Lower lobe of right lung (tissue), 2 donors: ENCODE results near the gene PARP15. TPM values are rescaled to one million over a fixed set of nuclear protein-coding genes. Genes with fewer than 3 reads are reported as not detected.

Source experiments
- ATAC-seq, 2 donors: fragments of 200-7000 bp; cut with Tn5 transposase; one replicate each; pipeline ENCODE4 v1.9.1; 2020 to 2022; ENCODE audit warnings: mild to moderate bottlenecking in 2 of 2, moderate library complexity in 2 of 2
- DNase-seq: peaks from one replicate; pipeline ENCODE4 v3.0.0-alpha.2; 2020
- H3K27ac ChIP-seq: fragments of 200-600 bp; one replicate; pipeline ENCODE4 v1.8.0; 2022
- H3K27me3 ChIP-seq: fragments of 200-600 bp; one replicate; pipeline ENCODE4 v1.8.0; 2022; ENCODE audit warnings: low read depth
- H3K36me3 ChIP-seq: fragments of 200-600 bp; one replicate; pipeline ENCODE4 v1.8.0; 2022; ENCODE audit warnings: mild to moderate bottlenecking
- H3K4me1 ChIP-seq: fragments of 200-600 bp; one replicate; pipeline ENCODE4 v1.8.0; 2022
- H3K4me3 ChIP-seq: fragments of 200-600 bp; one replicate; pipeline ENCODE4 v1.8.0; 2022; ENCODE audit warnings: mild to moderate bottlenecking
- H3K9me3 ChIP-seq: fragments of 200-600 bp; one replicate; pipeline ENCODE4 v1.8.0; 2022
- intact Hi-C: fragments of 100-400 bp; cut with DNase I; formaldehyde crosslinking; loops from one replicate; pipeline ENCODE4 v1.11.0; 2022
- long read RNA-seq: library from polyadenylated mRNA; unstranded; transcript quantifications from one replicate; pipeline ENCODE4 v2.0.0, GENCODE V29; 2021
- total RNA-seq: library from RNA; stranded (reverse); fragmentation: NEBNext Ultra II Directional; extraction: Animal tissue kit (Norgen Biotek cat#: 25700); gene quantifications from one replicate; pipeline ENCODE4 v1.2.1, GENCODE V29; 2021
- TF ChIP-seq, protein P1 (sequence below): fragments of 200-600 bp; IDR thresholded peaks from one replicate; pipeline ENCODE4 v1.8.0; 2022; ENCODE audit warnings: antibody characterized with exemption, mild to moderate bottlenecking
- donor health status: DM: no; HTN: yes; CAD: no; lungs with severe emphysema.

The PARP15 gene
- 11.4 TPM for total RNA-seq
- long read RNA-seq, partial matches to known transcripts = 3 of 11 reads
- long read RNA-seq, other reads (novel, unspliced or antisense) = 7 of 11 reads

DNA sequence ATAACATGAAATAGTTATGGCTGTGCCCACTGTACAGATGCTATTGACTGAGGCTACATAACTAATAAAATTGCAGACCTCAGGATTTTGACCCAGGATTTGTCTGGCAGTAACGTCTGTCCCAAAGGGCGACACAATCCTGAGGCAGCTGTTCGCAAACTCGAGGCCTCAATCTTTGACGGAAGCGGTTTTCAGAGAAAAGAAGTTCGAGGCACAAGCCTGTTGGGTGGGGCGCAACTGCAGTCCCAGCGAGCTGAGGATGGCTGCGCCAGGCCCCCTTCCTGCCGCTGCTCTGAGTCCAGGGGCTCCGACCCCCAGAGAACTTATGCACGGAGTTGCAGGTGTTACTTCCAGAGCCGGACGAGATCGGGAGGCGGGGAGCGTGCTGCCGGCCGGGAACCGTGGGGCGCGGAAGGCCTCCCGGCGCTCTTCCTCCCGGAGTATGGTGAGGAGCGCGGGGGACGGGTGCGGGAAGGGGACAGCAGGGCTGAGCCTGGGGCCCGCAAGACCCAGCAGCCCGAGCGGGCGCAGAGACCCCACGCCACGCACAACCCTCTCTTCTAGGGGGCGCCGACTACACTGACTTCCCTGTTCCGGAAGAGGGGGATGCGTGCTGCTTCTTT, at the start of gene PARP15:
Gene PARP15, plus strand, starts transcription at position 242 of the 623 bp plus-strand sequence. Its CDS starts 18 bp downstream, at position 260.
- intact Hi-C loops = no loop called here
- H3K4me3 ChIP-seq = peak within 1 kb of the TSS; percentile 70
- H3K27me3 ChIP-seq = no peaks in the 10 kb centered on the region
- H3K27ac ChIP-seq = peak within 1 kb of the TSS; percentile 79
- peaks cover 30% of the 10 kb centered on the region for H3K4me1 ChIP-seq
- ATAC-seq (peak; percentile 52 to 73), DNase-seq (peak; percentile 51)
- peaks cover 11% of the 10 kb centered on the region for H3K9me3 ChIP-seq
- TF ChIP-seq, protein P1, sequence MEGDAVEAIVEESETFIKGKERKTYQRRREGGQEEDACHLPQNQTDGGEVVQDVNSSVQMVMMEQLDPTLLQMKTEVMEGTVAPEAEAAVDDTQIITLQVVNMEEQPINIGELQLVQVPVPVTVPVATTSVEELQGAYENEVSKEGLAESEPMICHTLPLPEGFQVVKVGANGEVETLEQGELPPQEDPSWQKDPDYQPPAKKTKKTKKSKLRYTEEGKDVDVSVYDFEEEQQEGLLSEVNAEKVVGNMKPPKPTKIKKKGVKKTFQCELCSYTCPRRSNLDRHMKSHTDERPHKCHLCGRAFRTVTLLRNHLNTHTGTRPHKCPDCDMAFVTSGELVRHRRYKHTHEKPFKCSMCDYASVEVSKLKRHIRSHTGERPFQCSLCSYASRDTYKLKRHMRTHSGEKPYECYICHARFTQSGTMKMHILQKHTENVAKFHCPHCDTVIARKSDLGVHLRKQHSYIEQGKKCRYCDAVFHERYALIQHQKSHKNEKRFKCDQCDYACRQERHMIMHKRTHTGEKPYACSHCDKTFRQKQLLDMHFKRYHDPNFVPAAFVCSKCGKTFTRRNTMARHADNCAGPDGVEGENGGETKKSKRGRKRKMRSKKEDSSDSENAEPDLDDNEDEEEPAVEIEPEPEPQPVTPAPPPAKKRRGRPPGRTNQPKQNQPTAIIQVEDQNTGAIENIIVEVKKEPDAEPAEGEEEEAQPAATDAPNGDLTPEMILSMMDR = no peak
- peaks cover 23% of the 10 kb centered on the region for H3K36me3 ChIP-seq

DNA sequence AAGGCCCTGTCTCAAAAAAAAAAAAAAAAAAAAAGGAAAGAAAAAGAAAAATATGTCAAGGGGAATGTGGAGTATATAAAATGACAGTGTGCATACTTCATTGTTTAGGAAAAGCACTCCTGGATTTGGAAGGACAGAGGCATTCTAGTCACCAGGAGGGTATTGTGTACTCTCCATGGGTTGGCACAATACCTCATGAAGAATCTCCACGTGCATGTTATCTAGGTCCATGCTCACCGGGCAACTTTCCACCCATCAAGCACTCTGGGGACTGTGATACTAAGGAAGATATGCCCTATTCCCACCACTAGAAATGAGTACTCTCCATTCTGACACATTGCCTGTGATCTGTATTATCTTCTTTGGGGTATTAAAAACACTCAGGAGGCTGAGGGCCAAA, 47.3 kb upstream of the PARP15 start:
- Histone ChIP-seq H3K4me1 (no peaks in the 10 kb centered on the region), H3K27ac (no peak overlapping the region), H3K9me3 (no peaks in the 10 kb centered on the region), H3K36me3 (peaks cover 82% of the 10 kb centered on the region), H3K4me3 (no peak overlapping the region), H3K27me3 (no peaks in the 10 kb centered on the region)
- no peak for DNase-seq
- intact Hi-C loops = no loop called here
- ATAC-seq = no peak
- TF ChIP-seq, protein P1 = no peak

DNA sequence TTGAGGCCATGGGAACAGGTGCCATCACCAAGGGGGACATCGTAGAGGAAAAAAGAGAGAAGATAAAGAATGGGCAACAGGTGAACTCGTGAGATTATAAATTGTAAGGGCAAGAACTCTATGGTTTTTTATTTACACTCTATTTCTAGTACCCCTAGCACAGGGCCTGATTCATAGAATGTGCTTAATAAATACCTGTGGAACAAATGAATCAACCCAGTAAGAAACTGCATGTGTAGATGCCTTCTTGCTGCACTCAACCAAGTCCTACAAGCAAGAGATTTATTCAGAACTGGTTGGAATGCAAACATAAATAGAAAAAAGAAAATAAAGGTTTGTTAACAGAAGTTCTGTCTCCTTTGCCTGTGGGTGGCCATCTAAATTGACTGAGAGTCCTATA, 44.0 kb upstream of the PARP15 start:
- no peak overlapping the region for H3K27ac ChIP-seq
- no peaks in the 10 kb centered on the region for H3K9me3 ChIP-seq
- peaks cover 5% of the 10 kb centered on the region for H3K4me1 ChIP-seq
- DNase-seq (no peak), ATAC-seq (no peak)
- intact Hi-C loops = no loop called here
- H3K4me3 ChIP-seq = no peak overlapping the region
- TF ChIP-seq, protein P1 = no peak
- H3K36me3 ChIP-seq = peaks cover 95% of the 10 kb centered on the region
- H3K27me3 ChIP-seq = no peaks in the 10 kb centered on the region

DNA sequence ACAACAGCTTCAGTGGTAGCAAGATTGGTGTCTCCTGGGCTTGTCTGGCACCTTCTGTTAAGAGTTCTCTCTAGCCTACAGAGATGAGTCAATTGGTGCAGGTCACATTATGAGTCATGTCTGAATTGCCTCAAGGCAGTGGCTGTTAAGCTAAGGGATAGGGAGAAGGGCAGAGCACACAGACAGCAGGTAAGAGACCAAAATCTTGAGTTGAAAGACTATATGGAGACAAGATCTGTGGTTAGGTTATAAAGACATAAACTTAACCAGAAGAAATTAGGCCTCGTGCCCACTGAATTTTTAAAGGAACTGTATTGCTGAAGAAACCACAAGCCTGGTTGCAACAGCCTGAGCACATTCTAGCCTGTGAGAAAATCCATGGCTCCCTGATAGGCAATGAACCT, 43.5 kb upstream of the PARP15 start:
- TF ChIP-seq, protein P1 = no peak
- no peaks in the 10 kb centered on the region for H3K9me3 ChIP-seq
- peaks cover 5% of the 10 kb centered on the region for H3K4me1 ChIP-seq
- H3K27me3 ChIP-seq = no peaks in the 10 kb centered on the region
- no peak for DNase-seq
- intact Hi-C loops = no loop called here
- ATAC-seq = peak in 1 of 2 donors; percentile 50
- H3K36me3 ChIP-seq = peaks cover 94% of the 10 kb centered on the region
- no peak overlapping the region for H3K4me3 ChIP-seq
- H3K27ac ChIP-seq = no peak overlapping the region

DNA sequence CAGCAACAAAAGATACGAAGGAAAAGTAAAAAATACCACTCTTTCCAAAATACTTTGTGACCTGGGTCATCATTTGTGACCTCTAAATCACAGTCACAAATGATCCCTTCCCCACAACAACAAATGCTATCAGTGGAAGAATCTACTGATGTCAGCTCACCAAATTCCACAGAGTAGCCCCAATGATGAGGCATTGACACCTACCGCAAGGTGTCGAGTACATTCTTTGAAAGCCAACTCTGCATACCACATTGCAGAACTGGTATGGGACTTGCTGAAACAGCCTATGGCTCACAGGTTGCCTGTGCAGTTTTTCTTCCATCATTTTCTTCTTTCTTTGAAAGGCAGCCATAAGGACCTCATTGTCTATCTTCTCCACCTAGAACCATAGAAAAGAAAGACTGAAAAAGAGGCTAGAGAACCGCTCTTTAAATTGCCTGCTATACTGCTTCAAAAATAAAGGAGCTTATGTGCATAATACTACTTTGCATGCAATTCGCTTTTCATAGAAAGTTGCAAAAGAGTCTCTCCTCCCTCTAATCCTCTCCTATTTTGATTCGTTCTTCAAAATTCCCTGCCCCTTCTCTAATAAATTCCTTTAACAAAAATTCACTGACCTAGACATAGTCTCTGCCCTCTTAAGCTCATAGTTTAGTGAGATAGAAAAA, 41.4 kb upstream of the PARP15 start:
- TF ChIP-seq, protein P1 = no peak
- H3K4me3 ChIP-seq = no peak overlapping the region
- H3K9me3 ChIP-seq = no peaks in the 10 kb centered on the region
- DNase-seq = no peak
- H3K4me1 ChIP-seq = peaks cover 5% of the 10 kb centered on the region
- H3K27ac ChIP-seq = no peak overlapping the region
- peaks cover 98% of the 10 kb centered on the region for H3K36me3 ChIP-seq
- no peaks in the 10 kb centered on the region for H3K27me3 ChIP-seq
- ATAC-seq = no peak
- intact Hi-C loops = no loop called here
